Muscle layer of colon (tissue), 2 donors: ENCODE results near the gene CCDC180.

ENCODE experiments used
- H3K27ac ChIP-seq: one replicate; pipeline ENCODE4 v1.7.0; 2013; ENCODE audit warnings: low read depth, mild to moderate bottlenecking, low read length, moderate library complexity
- H3K27me3 ChIP-seq, 2 donors: one replicate each; pipeline ENCODE4 v1.7.0; 2013; ENCODE audit warnings: low read length in 2 of 2, mild to moderate bottlenecking in 2 of 2; ENCODE audit not compliant: insufficient read depth in 2 of 2, control insufficient read depth in 1 of 2
- H3K36me3 ChIP-seq: one replicate; pipeline ENCODE4 v1.7.0; 2013; ENCODE audit warnings: mild to moderate bottlenecking, low read length; ENCODE audit not compliant: insufficient read depth
- H3K4me1 ChIP-seq: one replicate; pipeline ENCODE4 v1.7.0; 2013; ENCODE audit warnings: mild to moderate bottlenecking, low read length; ENCODE audit not compliant: insufficient read depth
- H3K4me3 ChIP-seq, 2 donors: one replicate each; pipeline ENCODE4 v1.7.0; 2013; ENCODE audit warnings: low read length in 2 of 2, low read depth in 1 of 2, mild to moderate bottlenecking in 1 of 2, moderate library complexity in 1 of 2
- H3K9ac ChIP-seq: one replicate; pipeline ENCODE4 v1.7.0; 2013; ENCODE audit warnings: low read length
- H3K9me3 ChIP-seq: one replicate; pipeline ENCODE4 v1.7.0; 2013; ENCODE audit warnings: mild to moderate bottlenecking, low read length
- donor health status: abdominal sarcoma.
- donor health status: Adenocarcinoma of cecum.

CCDC180 gene

GRCh38 chr9:97311798-97312500, 4.5 kb downstream of the CCDC180 start:
- H3K9ac ChIP-seq, result no peak overlapping the region
- H3K9me3 ChIP-seq, result no peaks in the 10 kb centered on the region
- H3K27ac ChIP-seq, result no peak overlapping the region
- peaks cover 44% of the 10 kb centered on the region for H3K36me3 ChIP-seq
- no peak overlapping the region for H3K4me3 ChIP-seq
- no peaks in the 10 kb centered on the region for H3K4me1 ChIP-seq
- H3K27me3 ChIP-seq, result peaks cover 0 to 3% of the 10 kb centered on the region in 2 donors

- H3K9me3 ChIP-seq, result no peaks in the 10 kb centered on the region
Measured at GRCh38 chr9:97312556-97312955, 5.1 kb downstream of the CCDC180 start.

GRCh38 chr9:97313243-97313642, 5.8 kb downstream of the CCDC180 start:
- H3K9me3 ChIP-seq, result no peaks in the 10 kb centered on the region
- H3K4me1 ChIP-seq, result no peaks in the 10 kb centered on the region
- no peak overlapping the region for H3K4me3 ChIP-seq
- no peaks in the 10 kb centered on the region for H3K27me3 ChIP-seq
- H3K27ac ChIP-seq, result no peak overlapping the region
- H3K9ac ChIP-seq, result no peak overlapping the region
- H3K36me3 ChIP-seq, result peaks cover 57% of the 10 kb centered on the region

More at GRCh38 chr9:97312556-97312955, 5.1 kb downstream of the CCDC180 start:
- Histone ChIP-seq H3K27ac (no peak overlapping the region), H3K27me3 (no peaks in the 10 kb centered on the region), H3K9ac (no peak overlapping the region), H3K36me3 (peaks cover 50% of the 10 kb centered on the region), H3K4me3 (no peak overlapping the region), H3K4me1 (no peaks in the 10 kb centered on the region)

- no peaks in the 10 kb centered on the region for H3K27me3 ChIP-seq
- no peaks in the 10 kb centered on the region for H3K9me3 ChIP-seq
- H3K4me3 ChIP-seq, result no peak overlapping the region
- H3K9ac ChIP-seq, result no peak overlapping the region
- H3K4me1 ChIP-seq, result no peaks in the 10 kb centered on the region
- peaks cover 60% of the 10 kb centered on the region for H3K36me3 ChIP-seq
- H3K27ac ChIP-seq, result no peak overlapping the region
Measured at GRCh38 chr9:97313746-97314145, 6.3 kb downstream of the CCDC180 start.

GRCh38 chr9:97314503-97314902, 7.0 kb downstream of the CCDC180 start:
- peaks cover 59% of the 10 kb centered on the region for H3K36me3 ChIP-seq
- no peak overlapping the region for H3K27ac ChIP-seq
- no peaks in the 10 kb centered on the region for H3K4me1 ChIP-seq
- H3K4me3 ChIP-seq, result no peak overlapping the region
- H3K9ac ChIP-seq, result no peak overlapping the region
- no peaks in the 10 kb centered on the region for H3K27me3 ChIP-seq
- no peaks in the 10 kb centered on the region for H3K9me3 ChIP-seq

GRCh38 chr9:97315550-97315949, 8.1 kb downstream of the CCDC180 start:
- no peak overlapping the region for H3K9ac ChIP-seq
- no peaks in the 10 kb centered on the region for H3K4me1 ChIP-seq
- no peaks in the 10 kb centered on the region for H3K27me3 ChIP-seq
- H3K4me3 ChIP-seq, result no peak overlapping the region
- H3K27ac ChIP-seq, result no peak overlapping the region
- H3K9me3 ChIP-seq, result no peaks in the 10 kb centered on the region
- H3K36me3 ChIP-seq, result peaks cover 52% of the 10 kb centered on the region

GRCh38 chr9:97316904-97317303, 9.4 kb downstream of the CCDC180 start:
- Histone ChIP-seq H3K9ac (no peak overlapping the region), H3K9me3 (no peaks in the 10 kb centered on the region), H3K36me3 (peaks cover 53% of the 10 kb centered on the region)

GRCh38 chr9:97318433-97318832, 11.0 kb downstream of the CCDC180 start:
- peaks cover 63% of the 10 kb centered on the region for H3K36me3 ChIP-seq
- no peak overlapping the region for H3K27ac ChIP-seq
- H3K9ac ChIP-seq, result no peak overlapping the region
- no peaks in the 10 kb centered on the region for H3K27me3 ChIP-seq
- no peaks in the 10 kb centered on the region for H3K9me3 ChIP-seq
- no peaks in the 10 kb centered on the region for H3K4me1 ChIP-seq
- no peak overlapping the region for H3K4me3 ChIP-seq

More at GRCh38 chr9:97316904-97317303, 9.4 kb downstream of the CCDC180 start:
- H3K4me1 ChIP-seq, result no peaks in the 10 kb centered on the region
- no peak overlapping the region for H3K27ac ChIP-seq
- H3K27me3 ChIP-seq, result no peaks in the 10 kb centered on the region
- H3K4me3 ChIP-seq, result no peak overlapping the region

GRCh38 chr9:97319395-97319794, 11.9 kb downstream of the CCDC180 start:
- H3K27ac ChIP-seq, result no peak overlapping the region
- H3K4me1 ChIP-seq, result no peaks in the 10 kb centered on the region
- no peak overlapping the region for H3K4me3 ChIP-seq
- H3K9ac ChIP-seq, result no peak overlapping the region
- no peaks in the 10 kb centered on the region for H3K27me3 ChIP-seq
- peaks cover 64% of the 10 kb centered on the region for H3K36me3 ChIP-seq
- no peaks in the 10 kb centered on the region for H3K9me3 ChIP-seq

- Histone ChIP-seq H3K9ac (no peak overlapping the region), H3K27ac (no peak overlapping the region), H3K36me3 (peaks cover 64% of the 10 kb centered on the region), H3K27me3 (no peaks in the 10 kb centered on the region), H3K9me3 (no peaks in the 10 kb centered on the region), H3K4me3 (no peak overlapping the region), H3K4me1 (no peaks in the 10 kb centered on the region)
Measured at GRCh38 chr9:97320080-97320642, 12.7 kb downstream of the CCDC180 start.

- Histone ChIP-seq H3K27ac (no peak overlapping the region), H3K27me3 (no peaks in the 10 kb centered on the region), H3K4me1 (no peaks in the 10 kb centered on the region), H3K9me3 (no peaks in the 10 kb centered on the region), H3K9ac (no peak overlapping the region), H3K36me3 (peaks cover 66% of the 10 kb centered on the region), H3K4me3 (no peak overlapping the region)
Measured at GRCh38 chr9:97321251-97321650, 13.8 kb downstream of the CCDC180 start.

GRCh38 chr9:97321691-97322090, 14.2 kb downstream of the CCDC180 start:
- H3K4me3 ChIP-seq, result no peak overlapping the region
- H3K9ac ChIP-seq, result no peak overlapping the region
- peaks cover 61% of the 10 kb centered on the region for H3K36me3 ChIP-seq
- no peaks in the 10 kb centered on the region for H3K9me3 ChIP-seq
- H3K27ac ChIP-seq, result no peak overlapping the region
- H3K4me1 ChIP-seq, result no peaks in the 10 kb centered on the region
- H3K27me3 ChIP-seq, result no peaks in the 10 kb centered on the region
